Measurements from ENCODE around the gene SNCAIP. TPM values are rescaled to one million over a fixed set of nuclear protein-coding genes. Genes with fewer than 3 reads are reported as not detected.

SNCAIP gene
- total and polyA plus RNA-seq, 7 donors, result 0.18 to 0.87 (median 0.38) TPM

- DNase-seq, result no peak
- intact Hi-C loops (cut with DNase I), result no loop called here
- H3K9me3 ChIP-seq, result no peaks in the 10 kb centered on the region
- H3K4me1 ChIP-seq, result no peaks in the 10 kb centered on the region
- no peaks in the 10 kb centered on the region for H3K27me3 ChIP-seq (ENCODE audit: insufficient read depth in 3 of 3, low read length in 2 of 3)
- no peak for ATAC-seq
- H3K27ac ChIP-seq, result no peak overlapping the region
- no peak overlapping the region for H3K4me3 ChIP-seq
- no peaks in the 10 kb centered on the region for H3K36me3 ChIP-seq (ENCODE audit: insufficient read depth in 1 of 2, low read depth in 1 of 2)
- TF ChIP-seq CTCF (IDR thresholded peaks at IDR 0.05), result no peak
These were observed 124.6 kb downstream of the SNCAIP start for GRCh38 chr5:122436615-122437014.

DNA sequence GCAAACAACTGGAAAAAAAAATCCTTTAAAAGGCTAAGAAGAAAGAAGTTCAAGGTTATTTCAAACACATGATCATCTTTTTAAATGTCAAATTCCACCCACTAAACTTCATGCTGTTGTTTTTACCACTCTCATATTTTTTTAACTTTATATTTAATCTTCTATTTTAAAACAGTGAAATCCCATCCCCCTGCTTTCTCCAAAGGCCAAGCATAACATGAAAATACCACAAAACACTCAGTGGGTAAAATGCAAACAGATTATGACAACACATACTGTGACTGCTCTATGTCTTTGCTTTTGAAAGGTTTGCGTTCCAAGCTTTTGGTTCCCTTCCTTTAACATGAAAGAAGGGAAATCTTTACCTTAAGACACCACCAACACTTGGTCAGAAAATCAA, 127.6 kb downstream of the SNCAIP start:
- Histone ChIP-seq H3K4me3 (no peak overlapping the region), H3K4me1 (no peaks in the 10 kb centered on the region), H3K36me3 (ENCODE audit: insufficient read depth in 1 of 2, low read depth in 1 of 2) (no peaks in the 10 kb centered on the region), H3K27ac (no peak overlapping the region), H3K27me3 (ENCODE audit: insufficient read depth in 3 of 3, low read length in 2 of 3) (no peaks in the 10 kb centered on the region), H3K9me3 (no peaks in the 10 kb centered on the region)
- DNase-seq, result no peak
- WGBS, 3 donors, result 87 to 97% (median 91%) methylated on average over 1 of the region's 1 CpG
- intact Hi-C loops (cut with DNase I), result no loop called here
- ATAC-seq, result no peak
- no peak for TF ChIP-seq CTCF (IDR thresholded peaks at IDR 0.05)

- DNase-seq, result no peak
- no peaks in the 10 kb centered on the region for H3K4me1 ChIP-seq
- H3K27ac ChIP-seq, result no peak overlapping the region
- WGBS, 3 donors, result 35 to 41% (median 36%) methylated on average over 1 of the region's 1 CpG
- H3K36me3 ChIP-seq (ENCODE audit: insufficient read depth in 1 of 2, low read depth in 1 of 2), result no peaks in the 10 kb centered on the region
- no peak for ATAC-seq
- no peaks in the 10 kb centered on the region for H3K27me3 ChIP-seq (ENCODE audit: insufficient read depth in 3 of 3, low read length in 2 of 3)
- H3K9me3 ChIP-seq, result no peaks in the 10 kb centered on the region
- TF ChIP-seq CTCF (IDR thresholded peaks at IDR 0.05), result no peak
- intact Hi-C loops (cut with DNase I), result no loop called here
- H3K4me3 ChIP-seq, result no peak overlapping the region
These were observed 130.9 kb downstream of the SNCAIP start for GRCh38 chr5:122442938-122443337.

- 95 to 97% (median 96%) methylated on average over 5 of the region's 5 CpGs for WGBS, 3 donors
- DNase-seq, result no peak
- H3K4me1 ChIP-seq, result no peaks in the 10 kb centered on the region
- no peak overlapping the region for H3K27ac ChIP-seq
- H3K4me3 ChIP-seq, result no peak overlapping the region
- H3K9me3 ChIP-seq, result no peaks in the 10 kb centered on the region
- no peak for TF ChIP-seq CTCF (IDR thresholded peaks at IDR 0.05)
- H3K36me3 ChIP-seq (ENCODE audit: insufficient read depth in 1 of 2, low read depth in 1 of 2), result no peaks in the 10 kb centered on the region
- no peaks in the 10 kb centered on the region for H3K27me3 ChIP-seq (ENCODE audit: insufficient read depth in 3 of 3, low read length in 2 of 3)
- ATAC-seq, result no peak
- intact Hi-C loops (cut with DNase I), result no loop called here
These were observed 132.4 kb downstream of the SNCAIP start for GRCh38 chr5:122444411-122444810.

- Histone ChIP-seq H3K9me3 (no peaks in the 10 kb centered on the region), H3K27ac (no peak overlapping the region), H3K27me3 (ENCODE audit: insufficient read depth in 3 of 3, low read length in 2 of 3) (no peaks in the 10 kb centered on the region), H3K4me3 (no peak overlapping the region), H3K4me1 (no peaks in the 10 kb centered on the region), H3K36me3 (ENCODE audit: insufficient read depth in 1 of 2, low read depth in 1 of 2) (no peaks in the 10 kb centered on the region)
- WGBS, 3 donors, result 76 to 92% (median 80%) methylated on average over 1 of the region's 1 CpG
- intact Hi-C loops (cut with DNase I), result no loop called here
- ATAC-seq (no peak), DNase-seq (no peak)
- no peak for TF ChIP-seq CTCF (IDR thresholded peaks at IDR 0.05)
These were observed 133.0 kb downstream of the SNCAIP start for GRCh38 chr5:122445070-122445469.
